Nucleus accumbens (tissue), 56 donors: ENCODE measurements around the gene GTF3C4.
"Not testable (repeated sequence)": the region's sequence is repeated elsewhere in the genome, so short reads cannot be mapped to it uniquely, and the experiment has no call there.

Experiments
- DNase-seq, 56 donors: peaks; one replicate each; lab custom pipeline; 2025; lab: John Stamatoyannopoulos, UW

The GTF3C4 gene

GRCh38 chr9:132694144-132694543 is 23.9 kb downstream of the GTF3C4 start:
- DNase-seq, result no peak

GRCh38 chr9:132697230-132697629 is 27.0 kb downstream of the GTF3C4 start:
- no peak for DNase-seq

- DNase-seq, result no peak
These were observed 28.7 kb downstream of the GTF3C4 start for GRCh38 chr9:132698989-132699388.

- no peak for DNase-seq
These were observed 29.7 kb downstream of the GTF3C4 start for GRCh38 chr9:132699956-132700355.

- no peak for DNase-seq
These were observed 32.0 kb downstream of the GTF3C4 start for GRCh38 chr9:132702254-132702653.

- no peak for DNase-seq
These were observed 33.1 kb downstream of the GTF3C4 start for GRCh38 chr9:132703336-132703735.

- DNase-seq, result no peak
These were observed 38.0 kb downstream of the GTF3C4 start for GRCh38 chr9:132708239-132708638.

GRCh38 chr9:132708769-132709430 is 38.6 kb downstream of the GTF3C4 start:
- DNase-seq, result no peak

- no peak for DNase-seq
These were observed 40.1 kb downstream of the GTF3C4 start for GRCh38 chr9:132710333-132710732.

GRCh38 chr9:132711152-132711551 is 40.9 kb downstream of the GTF3C4 start:
- DNase-seq, result not testable (repeated sequence)

GRCh38 chr9:132711846-132712245 is 41.6 kb downstream of the GTF3C4 start:
- DNase-seq, result no peak

- no peak for DNase-seq
These were observed 42.5 kb downstream of the GTF3C4 start for GRCh38 chr9:132712753-132713152.

- DNase-seq, result no peak
These were observed 45.7 kb downstream of the GTF3C4 start for GRCh38 chr9:132716007-132716406.

- no peak for DNase-seq
These were observed 47.2 kb downstream of the GTF3C4 start for GRCh38 chr9:132717326-132717945.

GRCh38 chr9:132718381-132718928 is 48.2 kb downstream of the GTF3C4 start:
- DNase-seq, result not testable (repeated sequence)

- no peak for DNase-seq
These were observed 51.4 kb downstream of the GTF3C4 start for GRCh38 chr9:132721661-132722060.

- no peak for DNase-seq
These were observed 52.4 kb downstream of the GTF3C4 start for GRCh38 chr9:132722564-132723065.

GRCh38 chr9:132723809-132724208 is 53.5 kb downstream of the GTF3C4 start:
- DNase-seq, result no peak

- no peak for DNase-seq
These were observed 55.0 kb downstream of the GTF3C4 start for GRCh38 chr9:132725306-132725705.

GRCh38 chr9:132726576-132727130 is 56.4 kb downstream of the GTF3C4 start:
- no peak for DNase-seq

GRCh38 chr9:132728071-132728470 is 57.8 kb downstream of the GTF3C4 start:
- no peak for DNase-seq

- DNase-seq, result no peak
These were observed 58.2 kb downstream of the GTF3C4 start for GRCh38 chr9:132728497-132728896.
